H9 (cell line): Measurements from ENCODE around the gene FOXF2. TPM values are rescaled to one million over a fixed set of nuclear protein-coding genes. Genes with fewer than 3 reads are reported as not detected.

ENCODE experiments used
- DNase-seq: peaks from one replicate; pipeline ENCODE4 v3.0.0-alpha.2; 2017
- H2AFZ ChIP-seq: one replicate; pipeline ENCODE4 v1.6.1; 2013; ENCODE audit warnings: mild to moderate bottlenecking, low read length, control low read depth, moderate library complexity
- H2AK5ac ChIP-seq: 2 replicates; pipeline ENCODE4 v1.6.1; 2013; ENCODE audit warnings: low read length, control low read depth, mixed read lengths; ENCODE audit not compliant: insufficient read length
- H2BK120ac ChIP-seq: one replicate; pipeline ENCODE4 v1.6.1; 2013; ENCODE audit warnings: low read depth, mild to moderate bottlenecking, low read length, control low read depth, inconsistent platforms; ENCODE audit not compliant: poor library complexity, severe bottlenecking
- H2BK12ac ChIP-seq: 2 replicates; pipeline ENCODE4 v1.6.1; 2013; ENCODE audit warnings: low read length, control low read depth, mixed read lengths, low read depth; ENCODE audit not compliant: insufficient read length
- H2BK15ac ChIP-seq: 2 replicates; pipeline ENCODE4 v1.6.1; 2013; ENCODE audit warnings: low read depth, low read length, control low read depth
- H2BK20ac ChIP-seq: one replicate; pipeline ENCODE4 v1.6.1; 2013; ENCODE audit warnings: low read depth, mild to moderate bottlenecking, low read length, control low read depth, inconsistent platforms; ENCODE audit not compliant: poor library complexity, severe bottlenecking
- H2BK5ac ChIP-seq: 2 replicates; pipeline ENCODE4 v1.6.1; 2013; ENCODE audit warnings: low read length, control low read depth, mixed read lengths; ENCODE audit not compliant: insufficient read length
- H3K14ac ChIP-seq: 2 replicates; pipeline ENCODE4 v1.6.1; 2013; ENCODE audit warnings: low read length, control low read depth; ENCODE audit not compliant: insufficient read depth
- H3K18ac ChIP-seq: 2 replicates; pipeline ENCODE4 v1.6.1; 2013; ENCODE audit warnings: low read depth, mild to moderate bottlenecking, mixed read lengths, low read length, control low read depth; ENCODE audit not compliant: insufficient read length
- H3K23ac ChIP-seq: 2 replicates; pipeline ENCODE4 v1.6.1; 2013; ENCODE audit warnings: low read length, control low read depth, mixed read lengths, low read depth; ENCODE audit not compliant: insufficient read length
- H3K23me2 ChIP-seq: 2 replicates; pipeline ENCODE4 v1.6.1; 2013; ENCODE audit warnings: low read depth, mild to moderate bottlenecking, mixed read lengths, low read length, control low read depth; ENCODE audit not compliant: insufficient read length, poor library complexity, severe bottlenecking
- H3K27ac ChIP-seq: 2 replicates; pipeline ENCODE4 v1.5.1; 2013; ENCODE audit warnings: low read length, control low read depth, mixed read lengths, low read depth; ENCODE audit not compliant: insufficient read length
- H3K27me3 ChIP-seq: 2 replicates; pipeline ENCODE4 v1.6.1; 2013; ENCODE audit warnings: low read length, control low read depth, inconsistent platforms; ENCODE audit not compliant: insufficient read depth
- H3K4ac ChIP-seq: 2 replicates; pipeline ENCODE4 v1.6.1; 2013; ENCODE audit warnings: low read depth, mild to moderate bottlenecking, control low read depth, inconsistent platforms, low read length, moderate library complexity
- H3K4me1 ChIP-seq: 2 replicates; pipeline ENCODE4 v1.6.1; 2013; ENCODE audit warnings: low read length, control low read depth, inconsistent platforms; ENCODE audit not compliant: insufficient read depth
- H3K4me2 ChIP-seq: 2 replicates; pipeline ENCODE4 v1.6.1; 2013; ENCODE audit warnings: low read length, control low read depth, mixed read lengths; ENCODE audit not compliant: insufficient read length, insufficient read depth
- H3K56ac ChIP-seq: 2 replicates; pipeline ENCODE4 v1.6.1; 2013; ENCODE audit warnings: low read depth, mild to moderate bottlenecking, mixed read lengths, low read length, control low read depth; ENCODE audit not compliant: insufficient read length
- H3K79me1 ChIP-seq: 2 replicates; pipeline ENCODE4 v1.6.1; 2013; ENCODE audit warnings: low read depth, mild to moderate bottlenecking, moderate library complexity, low read length, control low read depth, inconsistent platforms; ENCODE audit not compliant: insufficient read depth, poor library complexity, severe bottlenecking
- H3K79me2 ChIP-seq: 2 replicates; pipeline ENCODE4 v1.6.1; 2013; ENCODE audit warnings: low read length, control low read depth, inconsistent platforms; ENCODE audit not compliant: insufficient read depth
- H3K9ac ChIP-seq: 2 replicates; pipeline ENCODE4 v1.6.1; 2013; ENCODE audit warnings: low read length, control low read depth, mixed read lengths; ENCODE audit not compliant: insufficient read length; ENCODE audit errors: extremely low read depth
- H3K9me3 ChIP-seq: one replicate; pipeline ENCODE4 v1.6.1; 2013; ENCODE audit warnings: low read depth, low read length, inconsistent platforms; ENCODE audit not compliant: control insufficient read depth
- H3T11ph ChIP-seq: one replicate; pipeline ENCODE4 v1.6.1; 2013; ENCODE audit warnings: mild to moderate bottlenecking, low read length, control low read depth, inconsistent platforms
- H4K20me1 ChIP-seq: one replicate; pipeline ENCODE4 v1.6.1; 2013; ENCODE audit not compliant: control insufficient read depth, insufficient read length, insufficient read depth
- H4K5ac ChIP-seq: 2 replicates; pipeline ENCODE4 v1.6.1; 2013; ENCODE audit warnings: low read depth, mild to moderate bottlenecking, mixed read lengths, low read length, control low read depth; ENCODE audit not compliant: insufficient read length
- H4K8ac ChIP-seq: replicated peaks from 2 replicates; pipeline ENCODE4 v1.6.1; 2013; ENCODE audit warnings: low read length, control low read depth, mixed read lengths, low read depth; ENCODE audit not compliant: insufficient read length
- H4K91ac ChIP-seq: 2 replicates; pipeline ENCODE4 v1.6.1; 2013; ENCODE audit warnings: low read depth, mild to moderate bottlenecking, moderate library complexity, mixed read lengths, low read length, control low read depth; ENCODE audit not compliant: insufficient read length
- H3K27ac Mint-ChIP-seq, 3 experiments: 2 replicates in 2 of 3; 3 replicates in 1 of 3; pipeline ENCODE4 v1.8.0; 2020 to 2021; ENCODE audit warnings: mixed read lengths in 3 of 3, mild to moderate bottlenecking in 1 of 3, moderate library complexity in 1 of 3
- H3K27me3 Mint-ChIP-seq: 2 replicates; pipeline ENCODE4 v1.8.0; 2021; ENCODE audit warnings: low read depth, mild to moderate bottlenecking, moderate library complexity, mixed read lengths
- H3K36me3 Mint-ChIP-seq, 3 experiments: 2 replicates in 2 of 3; 3 replicates in 1 of 3; pipeline ENCODE4 v1.8.0; 2020 to 2021; ENCODE audit warnings: low read depth in 3 of 3, mixed read lengths in 3 of 3; ENCODE audit not compliant: insufficient read depth in 1 of 3
- H3K4me1 Mint-ChIP-seq, 2 experiments: 2 replicates each; pipeline ENCODE4 v1.8.0; 2020; ENCODE audit warnings: mixed read lengths in 2 of 2
- H3K4me3 Mint-ChIP-seq, 2 experiments: 2 replicates in 1 of 2; 3 replicates in 1 of 2; pipeline ENCODE4 v1.8.0; 2020 to 2021; ENCODE audit warnings: mild to moderate bottlenecking in 2 of 2, mixed read lengths in 2 of 2, moderate library complexity in 1 of 2
- H3K9me3 Mint-ChIP-seq, 2 experiments: 2 replicates in 1 of 2; 3 replicates in 1 of 2; pipeline ENCODE4 v1.8.0; 2020; ENCODE audit warnings: mild to moderate bottlenecking in 2 of 2, mixed read lengths in 2 of 2, moderate library complexity in 1 of 2
- CTCF ChIP-seq: fragments of 200-600 bp; sonication (generic); conservative IDR thresholded peaks from 3 replicates; pipeline ENCODE4 v1.8.0; 2021; ENCODE audit warnings: antibody characterized with exemption, mild to moderate bottlenecking
- WGBS: extraction: QIAGEN DNeasy Blood & Tissue Kit; methylation state at CpG from one replicate; pipeline ENCODE4 v1.1.7; 2013; ENCODE audit warnings: missing lambda C conversion rate, low lambda C conversion rate, mixed read lengths; ENCODE audit not compliant: insufficient read length; ENCODE audit errors: extremely low coverage; 5-methylcytosine and 5-hydroxymethylcytosine counted together
- total RNA-seq: library from RNA; stranded (reverse); gene quantifications from 2 replicates; pipeline ENCODE4 v1.2.1, GENCODE V29; 2021

Gene FOXF2
- total RNA-seq, 1 experiment from 2014 or later, result not detected

GRCh38 chr6:1379017-1379787, 10.2 kb upstream of the FOXF2 start:
- Histone ChIP-seq H3K27ac (no peak overlapping the region), H3K23ac (no peak overlapping the region), H3K4ac (no peak overlapping the region), H2BK12ac (no peak overlapping the region), H2AFZ (no peak overlapping the region), H3K4me2 (peak overlapping the region; percentile 23), H3K56ac (no peak overlapping the region), H3K79me1 (no peaks in the 10 kb centered on the region), H2BK5ac (no peak overlapping the region), H3K23me2 (peaks cover 12% of the 10 kb centered on the region), H3K18ac (no peak overlapping the region), H4K8ac (no peak overlapping the region), H2BK15ac (no peak overlapping the region), H3K9me3 (no peaks in the 10 kb centered on the region), H4K5ac (no peak overlapping the region), H3K27me3 (peaks cover 73% of the 10 kb centered on the region), H4K91ac (no peak overlapping the region), H2BK120ac (no peak overlapping the region), H3K14ac (no peak overlapping the region), H3K4me1 (no peaks in the 10 kb centered on the region), H2BK20ac (no peak overlapping the region), H4K20me1 (no peaks in the 10 kb centered on the region), H3T11ph (no peak overlapping the region), H3K9ac (no peak overlapping the region), H2AK5ac (no peak overlapping the region), H3K79me2 (no peaks in the 10 kb centered on the region)
- H3K9me3 Mint-ChIP-seq, result peaks cover 0 to 5% of the 10 kb centered on the region in 2 experiments; a peak in 2 of 5 replicates
- H3K36me3 Mint-ChIP-seq, result no peaks in the 10 kb centered on the region
- peaks cover 97% of the 10 kb centered on the region for H3K27me3 Mint-ChIP-seq
- WGBS, result no CpG with 5 or more reads among the region's 60 CpGs
- H3K4me3 Mint-ChIP-seq, result peak overlapping the region in 1 of 2 experiments; percentile 65; a peak in 2 of 5 replicates
- H3K27ac Mint-ChIP-seq, result no peak overlapping the region
- TF ChIP-seq CTCF, result no peak
- peaks cover 13 to 19% of the 10 kb centered on the region in 2 experiments for H3K4me1 Mint-ChIP-seq
- DNase-seq, result no peak
